CD4-positive, alpha-beta T cell (primary cell): ENCODE data around the gene ERC2. TPM values are rescaled to one million over a fixed set of nuclear protein-coding genes. Genes with fewer than 3 reads are reported as not detected.

Source experiments
- ATAC-seq: fragments of 200-7000 bp; cut with Tn5 transposase; one replicate; pipeline ENCODE4 v1.10.0; 2022; ENCODE audit warnings: mild to moderate bottlenecking; ENCODE audit not compliant: poor library complexity
- CTCF ChIA-PET: fragments of 350-600 bp; sonication (Branson Sonifier 250); formaldehyde crosslinking; loops from one replicate; lab custom pipeline; 2021; ENCODE audit warnings: antibody characterized with exemption, inconsistent platforms; lab: Charles Lee
- POLR2A ChIA-PET: fragments of 350-600 bp; sonication (Branson Sonifier 250); formaldehyde crosslinking; loops from one replicate; lab custom pipeline; 2021; ENCODE audit warnings: antibody characterized with exemption, inconsistent platforms; lab: Charles Lee
- DNase-seq, 14 experiments: peaks; one replicate each; pipeline ENCODE4 v3.0.0-alpha.2; 2013 to 2020; ENCODE audit warnings: mixed read lengths in 2 of 14
- H3K27ac ChIP-seq, 2 donors: one replicate each; pipeline versions ENCODE4 v1.5.1 to v1.7.0; 2013; ENCODE audit warnings: low read length in 2 of 2, low read depth in 1 of 2, mild to moderate bottlenecking in 1 of 2
- H3K27me3 ChIP-seq, 2 experiments: 1 replicate in 1 of 2; 2 replicates in 1 of 2; pipeline versions ENCODE4 v1.6.1 to v1.7.0; 2013; ENCODE audit warnings: low read length in 2 of 2, control low read depth in 1 of 2, mild to moderate bottlenecking in 1 of 2, moderate library complexity in 1 of 2; ENCODE audit not compliant: insufficient read depth in 2 of 2, control insufficient read depth in 1 of 2
- H3K36me3 ChIP-seq: one replicate; pipeline ENCODE4 v1.6.1; 2013; ENCODE audit warnings: low read length, control low read depth; ENCODE audit not compliant: insufficient read depth
- H3K4me1 ChIP-seq: one replicate; pipeline ENCODE4 v1.6.1; 2013; ENCODE audit warnings: low read length, control low read depth; ENCODE audit not compliant: insufficient read depth
- H3K4me3 ChIP-seq: one replicate; pipeline ENCODE4 v1.5.1; 2013; ENCODE audit warnings: mild to moderate bottlenecking, low read length, moderate library complexity
- H3K9me3 ChIP-seq, 2 experiments: 1 replicate in 1 of 2; 2 replicates in 1 of 2; pipeline versions ENCODE4 v1.6.1 to v1.7.0; 2013; ENCODE audit warnings: low read length in 2 of 2, mild to moderate bottlenecking in 2 of 2, control low read depth in 1 of 2, moderate library complexity in 1 of 2; ENCODE audit not compliant: control insufficient read depth in 1 of 2, insufficient read depth in 1 of 2
- H3K27ac Mint-ChIP-seq: one replicate; pipeline ENCODE4 v1.8.0; 2020; ENCODE audit warnings: mixed read lengths
- H3K27me3 Mint-ChIP-seq: one replicate; pipeline ENCODE4 v1.8.0; 2021; ENCODE audit warnings: mixed read lengths
- H3K36me3 Mint-ChIP-seq: one replicate; pipeline ENCODE4 v1.8.0; 2021; ENCODE audit warnings: low read depth, mixed read lengths
- H3K4me1 Mint-ChIP-seq: one replicate; pipeline ENCODE4 v1.8.0; 2021; ENCODE audit warnings: low read depth, mixed read lengths
- H3K4me3 Mint-ChIP-seq: one replicate; pipeline ENCODE4 v1.8.0; 2020; ENCODE audit warnings: mild to moderate bottlenecking, mixed read lengths
- H3K9me3 Mint-ChIP-seq: one replicate; pipeline ENCODE4 v1.8.0; 2020; ENCODE audit warnings: mixed read lengths
- intact Hi-C, 2 experiments: fragments of 100-400 bp; cut with DNase I in 1 of 2; cut with micrococcal nuclease in 1 of 2; formaldehyde crosslinking; loops; one replicate each; pipeline versions ENCODE4 v1.15.1 to v1.9.0; 2023 to 2025; cut with DNase I, micrococcal nuclease
- total RNA-seq, 174 experiments: library from RNA in 2 of 174; stranded (reverse) in 2 of 174; gene quantifications; one replicate each; pipeline ENCODE4 v1.2.3 and lab custom pipeline; 2021 to 2026
- TF ChIP-seq, protein P1 (sequence below): fragments of 200-600 bp; IDR thresholded peaks from one replicate; pipeline ENCODE4 v1.8.0; 2022; ENCODE audit warnings: antibody characterized with exemption, mild to moderate bottlenecking

ERC2 gene
- total RNA-seq, 2 experiments from 2014 or later = not detected

- no peak overlapping the region for H3K27ac Mint-ChIP-seq
- peaks cover 2% of the 10 kb centered on the region for H3K9me3 Mint-ChIP-seq
- no peaks in the 10 kb centered on the region for H3K36me3 Mint-ChIP-seq
- Histone ChIP-seq H3K27ac (no peak overlapping the region), H3K4me1 (no peaks in the 10 kb centered on the region), H3K9me3 (no peaks in the 10 kb centered on the region), H3K27me3 (no peaks in the 10 kb centered on the region), H3K36me3 (no peaks in the 10 kb centered on the region), H3K4me3 (no peak overlapping the region)
- ChIA-PET CTCF (no interaction called here), POLR2A (no interaction called here)
- TF ChIP-seq, protein P1, sequence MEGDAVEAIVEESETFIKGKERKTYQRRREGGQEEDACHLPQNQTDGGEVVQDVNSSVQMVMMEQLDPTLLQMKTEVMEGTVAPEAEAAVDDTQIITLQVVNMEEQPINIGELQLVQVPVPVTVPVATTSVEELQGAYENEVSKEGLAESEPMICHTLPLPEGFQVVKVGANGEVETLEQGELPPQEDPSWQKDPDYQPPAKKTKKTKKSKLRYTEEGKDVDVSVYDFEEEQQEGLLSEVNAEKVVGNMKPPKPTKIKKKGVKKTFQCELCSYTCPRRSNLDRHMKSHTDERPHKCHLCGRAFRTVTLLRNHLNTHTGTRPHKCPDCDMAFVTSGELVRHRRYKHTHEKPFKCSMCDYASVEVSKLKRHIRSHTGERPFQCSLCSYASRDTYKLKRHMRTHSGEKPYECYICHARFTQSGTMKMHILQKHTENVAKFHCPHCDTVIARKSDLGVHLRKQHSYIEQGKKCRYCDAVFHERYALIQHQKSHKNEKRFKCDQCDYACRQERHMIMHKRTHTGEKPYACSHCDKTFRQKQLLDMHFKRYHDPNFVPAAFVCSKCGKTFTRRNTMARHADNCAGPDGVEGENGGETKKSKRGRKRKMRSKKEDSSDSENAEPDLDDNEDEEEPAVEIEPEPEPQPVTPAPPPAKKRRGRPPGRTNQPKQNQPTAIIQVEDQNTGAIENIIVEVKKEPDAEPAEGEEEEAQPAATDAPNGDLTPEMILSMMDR = no peak
- H3K4me3 Mint-ChIP-seq = no peak overlapping the region
- DNase-seq = no peak
- intact Hi-C loops = no loop called here
- ATAC-seq = no peak
- H3K4me1 Mint-ChIP-seq = no peaks in the 10 kb centered on the region
- H3K27me3 Mint-ChIP-seq = no peaks in the 10 kb centered on the region
Measured at GRCh38 chr3:55910543-55910942, 557.7 kb downstream of the ERC2 start.

GRCh38 chr3:55909373-55909772, 558.9 kb downstream of the ERC2 start:
- ATAC-seq = no peak
- intact Hi-C loops = no loop called here
- no peaks in the 10 kb centered on the region for H3K36me3 Mint-ChIP-seq
- H3K9me3 Mint-ChIP-seq = peaks cover 2% of the 10 kb centered on the region
- Histone ChIP-seq H3K9me3 (no peaks in the 10 kb centered on the region), H3K27me3 (no peaks in the 10 kb centered on the region), H3K27ac (no peak overlapping the region), H3K4me1 (no peaks in the 10 kb centered on the region), H3K4me3 (no peak overlapping the region), H3K36me3 (no peaks in the 10 kb centered on the region)
- DNase-seq = no peak
- ChIA-PET POLR2A (no interaction called here), CTCF (no interaction called here)
- no peak overlapping the region for H3K27ac Mint-ChIP-seq
- no peak overlapping the region for H3K4me3 Mint-ChIP-seq
- TF ChIP-seq, protein P1 = no peak
- H3K27me3 Mint-ChIP-seq = no peaks in the 10 kb centered on the region
- no peaks in the 10 kb centered on the region for H3K4me1 Mint-ChIP-seq

DNA sequence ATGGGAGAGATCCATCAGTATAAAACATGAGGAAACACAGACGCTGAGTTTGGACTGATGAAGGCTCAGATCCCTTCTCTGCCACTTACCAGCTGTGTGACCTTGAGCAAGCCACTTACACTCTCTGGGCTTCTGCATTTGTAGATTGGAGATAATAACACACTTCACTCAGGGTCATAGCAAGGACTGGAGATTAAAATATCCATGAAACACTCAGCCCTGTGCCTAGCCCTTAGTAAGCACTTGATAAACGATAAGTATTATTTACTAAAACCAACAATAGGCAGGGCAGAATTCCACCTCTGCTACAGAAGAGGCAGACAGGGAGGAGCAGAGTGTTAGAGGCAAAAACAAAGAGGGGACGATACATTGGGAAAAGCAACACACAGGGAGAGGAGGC, 560.7 kb downstream of the ERC2 start:
- no peaks in the 10 kb centered on the region for H3K4me1 Mint-ChIP-seq
- no peak overlapping the region for H3K27ac ChIP-seq
- intact Hi-C loops = no loop called here
- no peak overlapping the region for H3K4me3 ChIP-seq
- POLR2A ChIA-PET = no interaction called here
- no peaks in the 10 kb centered on the region for H3K27me3 Mint-ChIP-seq
- no peak overlapping the region for H3K4me3 Mint-ChIP-seq
- H3K9me3 Mint-ChIP-seq = peaks cover 2% of the 10 kb centered on the region
- no peaks in the 10 kb centered on the region for H3K36me3 ChIP-seq
- H3K9me3 ChIP-seq = no peaks in the 10 kb centered on the region
- DNase-seq (no peak), ATAC-seq (no peak)
- no peaks in the 10 kb centered on the region for H3K36me3 Mint-ChIP-seq
- CTCF ChIA-PET = no interaction called here
- no peak overlapping the region for H3K27ac Mint-ChIP-seq
- no peaks in the 10 kb centered on the region for H3K27me3 ChIP-seq
- no peaks in the 10 kb centered on the region for H3K4me1 ChIP-seq
- TF ChIP-seq, protein P1 = no peak
